Skeletal muscle cell (primary cell): ENCODE data around the gene CRY1.

Source experiments
- DNase-seq: peaks from one replicate; pipeline ENCODE4 v3.0.0-alpha.2; 2010; ENCODE audit warnings: low read depth
- H3K4me3 ChIP-seq: 2 replicates; pipeline ENCODE4 v1.5.1; 2011; ENCODE audit warnings: low read depth, mild to moderate bottlenecking, control low read depth, low read length, moderate library complexity

Gene CRY1

DNA sequence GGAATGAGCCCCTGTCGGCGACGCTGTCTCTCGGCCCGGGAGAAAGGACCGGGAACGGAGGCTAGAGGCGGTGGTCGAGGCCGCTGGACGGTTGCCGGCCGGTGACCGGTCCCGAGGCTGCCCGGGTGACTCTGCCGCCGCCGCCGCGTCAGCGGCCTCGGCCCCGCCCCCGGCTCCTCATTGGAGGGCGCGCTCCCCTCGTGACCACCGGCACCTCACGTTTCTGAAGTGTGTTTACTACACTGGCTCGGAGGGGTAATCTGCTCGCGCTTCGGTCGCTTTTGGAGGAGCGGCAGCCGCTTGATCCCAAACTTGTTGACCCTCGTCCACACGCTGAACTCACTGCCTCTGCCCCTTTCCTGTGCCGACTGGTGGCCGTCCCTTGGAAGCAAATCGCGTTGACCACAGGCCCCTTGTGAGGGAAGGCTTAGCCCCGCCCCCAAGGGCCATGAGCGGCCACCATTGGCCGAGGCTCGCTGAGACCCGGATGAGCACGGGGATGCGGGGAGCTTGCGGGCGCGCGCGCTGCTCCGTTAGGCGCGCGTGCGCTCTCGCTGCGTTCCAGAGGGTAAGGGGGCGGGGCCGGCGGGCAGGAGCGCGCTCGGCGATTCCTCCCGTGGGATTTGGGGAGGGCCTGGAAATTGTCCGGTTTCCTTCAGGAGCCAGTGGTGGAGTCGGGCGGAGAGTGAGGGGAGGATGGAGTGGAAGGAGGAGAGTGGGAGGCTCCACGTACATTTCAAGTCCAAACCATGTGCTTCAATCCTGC lies at the start of gene CRY1:
TSS of gene CRY1 (minus strand) at position 133 of the 766 bp plus-strand sequence. CDS start 588 bp downstream, outside the sequence.
- peak within 1 kb of the TSS; percentile 91 for H3K4me3 ChIP-seq
- DNase-seq: peak; percentile 83

DNA sequence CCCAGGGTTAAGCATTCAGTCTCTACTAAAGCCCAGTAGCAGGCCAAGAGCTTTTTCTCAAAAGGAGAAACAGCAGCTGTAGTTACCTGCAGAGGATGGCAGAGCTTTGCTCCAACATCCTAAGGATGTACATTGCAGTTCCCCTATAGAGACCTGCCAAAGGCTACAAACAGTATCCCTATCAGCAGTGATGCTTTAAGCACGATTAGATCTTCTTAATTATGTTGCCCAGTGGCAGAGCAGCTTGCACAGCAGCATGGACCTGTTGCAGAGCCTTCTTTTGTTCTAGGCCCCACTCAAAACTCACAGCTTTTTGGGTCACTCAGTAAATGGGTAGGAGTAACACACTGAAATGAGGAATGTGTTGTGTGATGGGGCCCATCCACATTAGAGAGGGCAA lies 46.4 kb upstream of the CRY1 start:
- H3K4me3 ChIP-seq: no peak overlapping the region
- no peak for DNase-seq

DNA sequence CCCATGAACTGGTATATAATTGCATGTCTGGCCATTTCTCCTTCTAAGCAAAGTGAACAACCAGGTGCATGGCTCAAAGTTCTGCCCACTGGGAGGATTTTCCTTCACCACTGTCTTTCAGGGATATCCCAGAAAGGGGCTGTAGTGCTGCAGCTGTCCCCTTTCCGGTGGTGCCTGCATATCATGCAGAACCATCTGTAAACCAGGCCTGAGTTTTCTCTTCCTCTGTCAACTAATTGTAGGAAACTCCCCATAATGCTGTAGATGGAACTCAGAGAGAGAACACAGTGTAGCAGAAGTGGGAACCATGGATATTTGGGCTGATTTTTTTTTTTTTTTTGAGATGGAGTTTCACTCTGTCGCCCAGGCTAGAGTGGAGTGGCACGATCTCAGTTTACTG lies 45.6 kb upstream of the CRY1 start:
- no peak for DNase-seq
- H3K4me3 ChIP-seq: no peak overlapping the region

DNA sequence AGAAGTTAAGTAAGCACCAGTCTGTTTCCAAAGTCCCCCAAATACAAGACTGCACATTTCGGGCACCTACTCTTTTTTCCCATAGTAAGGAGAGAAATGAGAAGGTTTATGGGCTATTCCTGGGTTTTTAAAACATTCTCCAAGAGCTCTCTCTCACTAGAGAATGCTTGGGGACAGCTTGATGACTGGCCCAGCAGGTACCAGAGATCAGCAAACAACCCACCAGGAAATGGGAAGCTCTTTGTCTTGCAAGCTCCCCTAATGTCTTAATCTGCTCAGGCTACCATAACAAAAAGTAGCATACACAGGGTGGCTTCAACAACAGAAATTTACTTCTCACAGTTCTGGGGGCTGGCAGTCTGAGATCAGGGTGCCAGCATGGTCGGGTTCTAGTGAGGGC lies 41.8 kb upstream of the CRY1 start:
- H3K4me3 ChIP-seq: no peak overlapping the region
- DNase-seq: no peak

DNA sequence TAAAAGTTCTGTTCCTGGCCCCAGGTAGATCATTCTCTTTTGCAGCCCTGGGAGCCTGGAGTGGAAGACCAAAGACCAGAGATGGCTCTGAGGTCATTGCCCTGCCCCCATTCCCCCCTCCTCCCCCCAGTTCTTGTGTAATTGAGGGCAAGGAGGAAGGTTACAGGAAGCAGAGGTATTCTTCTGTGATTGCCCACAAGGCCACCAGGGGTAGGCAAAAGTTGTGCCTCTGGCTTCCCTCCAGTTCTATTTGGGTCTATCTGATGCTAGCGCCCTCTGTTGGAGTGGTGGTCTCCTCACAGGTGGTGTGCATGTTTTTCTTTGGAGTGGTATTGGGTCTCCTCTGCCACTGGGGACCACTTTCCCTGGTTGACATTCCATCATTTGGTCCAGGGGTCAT lies 41.2 kb upstream of the CRY1 start:
- no peak for DNase-seq
- H3K4me3 ChIP-seq: no peak overlapping the region

DNA sequence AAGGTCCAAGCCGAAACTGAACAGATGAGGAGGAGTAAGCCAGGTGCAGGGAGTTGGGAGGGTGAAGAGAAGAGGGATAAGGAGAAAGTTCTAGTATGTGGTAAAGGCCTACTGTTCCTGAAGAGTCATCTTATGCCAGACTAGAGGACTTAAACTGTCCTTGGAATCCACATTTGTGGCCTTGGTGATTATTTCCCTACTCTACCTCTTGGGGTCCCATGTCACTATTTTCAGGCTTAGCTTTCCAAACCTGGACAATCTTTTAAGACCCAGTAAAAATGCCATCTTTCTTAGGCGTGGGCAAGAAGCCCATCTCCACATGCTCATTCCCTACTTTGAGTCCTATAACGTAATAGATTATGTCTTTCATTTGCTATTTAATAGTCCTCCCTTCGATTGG lies 40.1 kb upstream of the CRY1 start:
- no peak for DNase-seq
- H3K4me3 ChIP-seq: no peak overlapping the region

DNA sequence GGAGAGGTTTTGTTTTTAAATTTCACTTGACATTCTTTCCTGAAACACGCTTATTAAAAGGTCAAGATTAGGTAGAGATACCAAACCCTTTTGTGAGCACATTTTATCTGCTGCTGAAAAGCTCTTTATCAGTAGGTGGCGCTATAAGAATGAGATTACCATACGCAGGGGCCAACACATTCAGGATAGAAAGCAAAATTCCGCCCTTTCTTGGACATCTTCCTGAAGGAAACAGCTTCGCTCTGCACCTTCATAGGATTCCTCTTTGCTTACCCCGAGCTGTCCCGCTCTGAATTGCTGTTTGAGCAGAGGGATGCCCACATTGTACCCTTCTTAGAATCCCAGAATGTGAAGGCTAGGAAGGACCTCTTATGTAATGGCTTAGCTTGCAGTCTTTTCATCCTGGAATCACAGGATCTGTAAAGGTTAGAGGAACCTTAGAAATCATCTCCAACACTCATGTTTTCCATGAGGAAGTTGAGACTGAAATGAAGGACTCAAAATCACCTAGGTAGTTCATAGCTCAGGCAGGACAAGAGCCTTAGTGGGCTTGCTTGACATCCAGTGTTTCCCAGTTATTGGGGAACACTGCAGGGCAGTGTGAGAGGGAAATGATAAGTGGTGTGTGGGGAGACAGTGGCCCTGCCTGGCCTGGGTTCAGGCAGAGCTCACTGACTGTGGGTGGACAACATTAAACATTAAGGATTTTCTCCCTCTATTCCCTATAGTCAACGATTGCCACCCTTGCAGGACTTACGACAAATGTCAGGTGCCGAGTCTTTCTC lies 38.7 kb upstream of the CRY1 start:
- DNase-seq: peak; percentile 19
- H3K4me3 ChIP-seq: no peak overlapping the region

DNA sequence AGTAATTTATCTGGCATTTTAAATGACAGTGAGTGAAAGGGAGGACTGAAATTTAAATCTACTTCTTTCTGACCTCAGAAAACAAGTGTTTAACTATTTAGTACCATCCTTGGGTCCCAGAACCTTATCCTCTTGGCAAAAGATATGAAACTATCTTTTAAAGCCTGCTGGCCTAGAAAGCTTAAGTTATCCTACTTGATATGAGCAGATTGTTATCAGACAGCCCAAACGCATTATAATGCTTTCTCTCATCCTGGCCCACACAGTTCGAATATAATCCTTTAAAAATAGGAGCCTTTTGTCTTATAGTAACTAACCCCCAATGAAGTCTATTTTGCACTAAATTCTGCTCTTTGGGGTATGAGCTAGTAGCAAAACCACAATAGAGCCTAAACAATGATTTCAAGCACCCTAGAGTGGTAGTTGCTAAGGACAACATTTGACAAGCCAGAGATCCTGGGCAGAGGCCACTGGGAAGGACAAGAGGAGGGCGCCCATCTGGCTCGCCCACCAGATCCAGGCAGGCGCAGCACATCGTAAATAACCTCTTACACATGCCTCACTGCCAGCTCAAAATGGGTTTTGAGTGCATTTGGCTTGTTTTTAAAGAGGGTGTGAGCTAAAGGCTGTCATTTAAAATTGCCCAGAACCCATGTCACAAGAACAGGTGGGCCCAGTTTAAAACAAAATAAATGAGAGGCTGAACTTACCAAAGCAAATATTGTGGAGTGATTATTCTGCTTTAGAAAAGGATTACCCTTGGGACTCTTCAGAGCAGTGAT lies 37.7 kb upstream of the CRY1 start:
- DNase-seq: no peak
- no peak overlapping the region for H3K4me3 ChIP-seq

DNA sequence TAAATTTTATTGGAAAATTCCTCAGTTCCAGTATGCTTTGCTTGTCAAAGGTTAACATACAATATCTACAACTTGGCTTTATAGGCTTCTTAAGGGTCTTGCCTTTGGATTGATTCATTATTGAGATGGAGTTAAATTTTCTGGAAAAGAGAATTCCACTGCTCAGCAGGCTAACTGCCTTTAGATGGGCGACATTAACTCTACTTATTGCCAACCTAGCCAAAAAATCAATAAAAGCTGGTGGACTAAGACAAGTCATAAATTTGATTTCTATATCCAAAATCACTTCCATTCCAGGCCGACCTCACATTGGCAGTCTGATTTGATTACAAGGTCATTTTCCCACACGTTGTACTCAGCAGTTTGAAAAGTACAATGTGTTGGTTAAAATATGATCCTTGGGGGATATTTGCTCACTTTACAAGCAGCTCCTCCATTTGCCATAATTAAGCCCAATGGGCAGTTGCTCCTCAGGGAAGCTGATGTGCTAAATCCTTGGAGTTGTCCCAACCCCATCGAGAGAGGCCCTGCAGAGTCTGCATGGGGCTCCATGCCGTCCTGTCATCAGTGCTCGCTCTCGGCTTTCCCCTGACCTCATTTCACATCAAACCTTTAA lies 36.1 kb upstream of the CRY1 start:
- H3K4me3 ChIP-seq: no peak overlapping the region
- no peak for DNase-seq

DNA sequence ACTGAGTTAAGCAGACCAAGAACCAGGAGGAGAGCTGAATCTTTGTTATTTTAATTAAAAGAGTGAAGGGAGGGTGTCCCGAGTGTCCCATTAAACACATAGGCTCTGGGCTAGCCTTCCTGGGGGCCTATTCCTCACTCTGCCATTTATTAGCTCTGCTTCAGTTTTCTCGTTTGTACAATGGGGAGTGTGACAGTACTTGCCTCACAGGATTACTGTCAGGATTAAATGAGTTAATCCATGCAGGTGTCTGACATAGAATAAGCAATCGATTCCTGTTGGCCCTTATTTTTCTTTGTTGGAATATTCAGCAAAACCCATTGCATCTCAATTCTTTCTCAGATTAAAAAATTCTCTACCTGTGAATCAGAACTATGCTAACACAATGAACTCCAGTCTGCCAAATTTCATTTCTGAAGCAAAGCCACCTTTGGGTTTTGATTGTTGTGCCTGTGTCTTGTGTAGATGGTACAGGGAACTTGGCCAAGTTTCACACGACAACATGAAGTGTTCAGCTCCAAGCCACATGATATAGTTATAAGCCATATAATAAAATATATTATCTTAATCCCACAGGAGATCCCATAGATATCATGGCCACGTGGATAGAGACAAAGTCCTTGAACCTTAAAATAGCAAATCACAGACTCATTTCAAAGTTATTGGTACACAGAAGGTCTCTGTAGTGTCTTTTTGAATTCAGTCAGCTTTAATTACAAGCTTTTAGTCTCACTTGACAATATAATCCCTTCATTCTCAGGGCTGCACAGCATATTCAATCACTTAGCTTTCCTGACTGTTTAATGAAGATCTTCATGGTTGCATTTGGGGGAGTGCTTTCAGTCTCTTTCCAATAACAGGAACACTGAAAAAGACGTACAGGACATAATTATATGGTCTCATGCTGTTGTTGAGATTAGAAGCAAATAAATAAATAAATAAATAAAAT lies 34.4 kb upstream of the CRY1 start:
- no peak overlapping the region for H3K4me3 ChIP-seq
- DNase-seq: no peak

DNA sequence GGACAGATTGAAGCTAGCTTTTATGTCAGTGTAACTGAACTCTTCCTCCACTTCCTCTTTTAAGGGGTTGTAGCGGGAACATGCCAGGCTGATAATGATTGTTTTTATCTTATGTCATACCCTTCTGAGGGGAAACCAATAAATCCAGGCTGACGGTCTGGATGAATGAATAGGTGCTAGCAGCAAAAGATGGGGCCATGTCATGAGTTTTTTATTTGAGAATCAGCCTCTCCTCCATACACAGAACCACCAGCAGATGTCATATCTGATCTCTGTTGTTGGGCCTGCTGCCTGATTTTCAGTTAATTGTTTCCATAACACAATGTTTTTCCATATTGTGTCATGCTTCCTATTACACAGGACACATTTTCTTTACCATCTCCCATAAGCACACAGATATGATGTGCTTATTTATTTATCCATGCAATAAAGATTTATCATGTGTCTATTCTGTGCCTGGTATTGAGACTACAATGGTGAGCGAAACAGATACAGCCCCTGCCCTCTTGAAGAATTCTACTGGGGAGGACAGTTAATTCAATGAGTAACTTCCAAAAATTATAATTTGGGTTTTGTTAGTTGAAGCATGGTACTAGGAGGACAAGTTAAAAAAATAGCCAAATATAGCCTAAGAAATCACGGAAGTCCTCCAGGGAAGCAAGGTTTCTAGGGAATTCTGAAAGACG lies 33.6 kb upstream of the CRY1 start:
- H3K4me3 ChIP-seq: no peak overlapping the region
- DNase-seq: no peak

DNA sequence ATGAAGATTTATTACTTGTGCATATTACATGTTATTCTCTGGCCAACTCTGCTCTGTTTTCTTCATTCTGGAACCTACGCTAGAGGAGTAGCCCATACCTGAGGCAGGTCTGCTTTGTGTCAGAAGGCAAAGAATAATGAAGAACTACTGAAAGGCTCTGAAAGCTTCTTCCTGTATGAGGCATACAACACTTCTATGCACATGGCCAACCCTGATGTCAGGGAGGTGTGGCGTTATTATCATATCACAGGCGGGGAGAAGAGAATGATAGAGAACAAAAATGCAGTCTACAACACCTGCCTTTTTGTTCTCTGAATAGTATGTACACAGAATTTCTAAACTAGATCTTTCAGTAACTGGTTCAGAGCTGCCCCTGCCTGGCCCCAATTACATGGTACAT lies 32.5 kb upstream of the CRY1 start:
- DNase-seq: no peak
- no peak overlapping the region for H3K4me3 ChIP-seq

DNA sequence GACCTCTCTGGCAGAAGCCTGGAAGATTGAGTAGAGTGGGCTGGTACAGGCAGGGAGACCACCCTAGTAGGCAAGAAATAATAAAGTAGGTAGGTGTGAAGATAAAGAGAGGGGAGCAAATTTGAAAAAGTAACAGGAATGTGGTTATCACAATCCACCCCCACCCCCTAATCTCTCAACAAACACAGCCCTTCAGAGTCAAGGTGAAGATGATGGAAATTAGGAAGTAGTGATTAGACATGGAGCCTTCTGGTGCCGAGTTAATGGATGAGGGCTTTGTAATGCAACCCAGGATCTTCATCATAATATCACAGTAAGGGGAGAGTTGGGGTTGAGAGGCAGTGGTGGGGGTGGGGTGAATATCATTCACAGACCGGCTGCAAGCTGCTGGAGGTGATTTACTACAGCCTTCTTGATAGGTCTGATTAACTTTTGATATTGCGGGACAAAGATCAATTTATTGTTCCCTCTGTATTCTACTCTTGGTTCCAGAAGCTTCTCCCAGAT lies 29.2 kb upstream of the CRY1 start:
- DNase-seq: no peak
- no peak overlapping the region for H3K4me3 ChIP-seq

DNA sequence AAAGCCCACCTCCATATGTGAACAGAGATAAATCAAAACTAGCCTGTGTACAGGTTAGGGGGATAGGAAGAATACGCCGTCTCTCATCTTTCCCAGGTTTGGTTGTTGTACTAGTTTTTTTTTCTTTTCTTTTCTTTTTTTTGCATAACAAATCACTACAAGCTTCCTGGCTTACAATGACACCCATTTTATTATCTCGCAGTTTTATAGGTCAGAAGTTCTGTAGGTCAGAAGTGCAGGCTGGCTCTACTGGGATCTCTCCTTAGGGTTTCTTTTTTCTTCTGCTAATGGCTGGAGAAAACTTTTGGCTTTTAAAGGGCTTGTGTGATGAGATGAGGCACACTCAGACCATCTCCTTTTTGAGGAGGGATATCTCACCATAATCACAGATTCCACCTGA lies 25.7 kb upstream of the CRY1 start:
- no peak for DNase-seq
- no peak overlapping the region for H3K4me3 ChIP-seq

DNA sequence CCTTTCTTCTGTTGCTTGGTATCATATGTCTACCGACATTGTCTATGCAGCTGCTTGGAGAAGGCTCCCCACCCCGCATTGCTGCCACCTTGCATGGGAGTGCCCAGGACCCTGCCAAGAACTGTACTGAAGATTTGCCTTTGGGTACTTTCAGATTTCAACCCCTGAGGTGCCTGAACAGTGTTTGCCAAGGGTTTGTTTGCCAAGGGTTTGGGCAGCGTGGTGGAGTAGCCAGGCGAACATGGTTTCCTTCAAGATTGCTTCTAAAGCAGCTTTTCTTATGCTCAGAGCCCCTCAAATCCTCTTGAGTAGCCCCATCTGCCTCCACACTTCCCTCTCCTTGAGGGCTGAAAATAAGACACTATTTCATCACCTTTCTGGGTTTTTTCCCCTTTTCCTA lies 25.3 kb upstream of the CRY1 start:
- no peak for DNase-seq
- no peak overlapping the region for H3K4me3 ChIP-seq

DNA sequence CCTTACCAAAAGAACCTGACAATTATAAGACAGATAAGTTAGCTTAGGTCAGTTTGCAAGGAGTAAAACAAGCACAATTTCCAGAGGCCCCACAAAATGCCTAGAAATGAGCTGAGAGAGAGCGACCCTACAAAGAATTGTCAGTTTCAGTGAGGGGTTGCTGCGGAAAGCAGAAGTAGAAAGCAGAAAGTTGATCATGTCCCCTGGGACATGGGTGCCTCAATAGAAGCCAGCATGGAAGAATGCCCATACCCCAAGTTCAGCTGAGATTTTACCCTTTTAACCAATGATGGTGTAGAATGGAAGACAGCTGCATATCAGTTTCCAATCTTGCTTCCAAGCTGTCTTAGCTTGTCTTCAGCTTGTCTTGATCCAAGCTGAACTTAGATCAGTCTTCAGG lies 21.8 kb upstream of the CRY1 start:
- no peak overlapping the region for H3K4me3 ChIP-seq
- DNase-seq: no peak

DNA sequence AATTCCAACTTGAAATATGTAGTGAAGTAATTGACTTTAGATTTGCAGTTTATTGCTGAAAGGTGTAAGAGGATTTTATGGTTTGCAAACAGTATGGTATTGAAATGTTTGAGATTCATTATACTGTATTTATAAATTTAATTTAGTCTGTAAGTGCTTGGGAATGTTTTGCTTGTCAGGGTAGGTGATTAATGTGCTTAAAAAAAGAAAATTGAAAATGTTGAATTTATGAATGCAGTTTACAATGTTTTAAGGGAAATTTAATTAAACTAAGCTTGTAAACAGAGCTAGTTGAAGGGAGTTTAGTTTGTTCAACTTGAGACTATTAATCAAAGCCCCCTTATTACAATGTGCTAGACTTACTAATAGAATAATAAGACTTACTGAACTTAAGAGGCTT lies 18.0 kb upstream of the CRY1 start:
- no peak overlapping the region for H3K4me3 ChIP-seq
- DNase-seq: no peak
